HTR-8/SVneo (cell line): ENCODE results near the gene COL9A2.

Experiments used
- DNase-seq: peaks from one replicate; pipeline ENCODE4 v3.0.0; 2011; ENCODE audit warnings: low spot score, mixed read lengths; ENCODE audit not compliant: insufficient read length
- FAIRE-seq: peaks from 2 replicates; lab custom pipeline; 2011; peaks lifted over from hg19 to GRCh38; lab: Jason Lieb, UNC

The COL9A2 gene

GRCh38 chr1:40305451-40305850 lies 11.6 kb downstream of the COL9A2 start:
- no peak for FAIRE-seq
- DNase-seq, result no peak

GRCh38 chr1:40303790-40304189 lies 13.3 kb downstream of the COL9A2 start:
- FAIRE-seq, result no peak

GRCh38 chr1:40303051-40303771 lies 13.9 kb downstream of the COL9A2 start:
- DNase-seq (no peak), FAIRE-seq (no peak)

More at GRCh38 chr1:40303790-40304189, 13.3 kb downstream of the COL9A2 start:
- DNase-seq, result no peak

- no peak for FAIRE-seq
- DNase-seq, result no peak
Measured at GRCh38 chr1:40302475-40302874, 14.6 kb downstream of the COL9A2 start.

GRCh38 chr1:40301541-40302299 lies 15.4 kb downstream of the COL9A2 start:
- no peak for FAIRE-seq

GRCh38 chr1:40301066-40301465 lies 16.0 kb downstream of the COL9A2 start:
- DNase-seq, result no peak
- no peak for FAIRE-seq

More at GRCh38 chr1:40301541-40302299, 15.4 kb downstream of the COL9A2 start:
- no peak for DNase-seq

- DNase-seq (no peak), FAIRE-seq (no peak)
Measured at GRCh38 chr1:40300651-40301050, 16.4 kb downstream of the COL9A2 start.

GRCh38 chr1:40300249-40300567 lies 16.9 kb downstream of the COL9A2 start:
- FAIRE-seq (no peak), DNase-seq (no peak)

GRCh38 chr1:40299366-40300248 lies 17.5 kb downstream of the COL9A2 start:
- no peak for DNase-seq
- no peak for FAIRE-seq

GRCh38 chr1:40291293-40291692 lies 25.8 kb downstream of the COL9A2 start:
- DNase-seq (no peak), FAIRE-seq (no peak)

GRCh38 chr1:40281853-40282252 lies 35.2 kb downstream of the COL9A2 start:
- FAIRE-seq (no peak), DNase-seq (no peak)

GRCh38 chr1:40276122-40276521 lies 41.0 kb downstream of the COL9A2 start:
- FAIRE-seq, result no peak
- no peak for DNase-seq

GRCh38 chr1:40274331-40274730 lies 42.8 kb downstream of the COL9A2 start:
- FAIRE-seq (no peak), DNase-seq (no peak)

- FAIRE-seq, result no peak
- no peak for DNase-seq
Measured at GRCh38 chr1:40273547-40274166, 43.4 kb downstream of the COL9A2 start.

- DNase-seq, result no peak
- no peak for FAIRE-seq
Measured at GRCh38 chr1:40272653-40273213, 44.4 kb downstream of the COL9A2 start.

GRCh38 chr1:40270152-40270834 lies 46.8 kb downstream of the COL9A2 start:
- FAIRE-seq, result no peak

GRCh38 chr1:40268211-40268610 lies 48.9 kb downstream of the COL9A2 start:
- DNase-seq, result no peak
- FAIRE-seq, result no peak

More at GRCh38 chr1:40270152-40270834, 46.8 kb downstream of the COL9A2 start:
- DNase-seq, result no peak

GRCh38 chr1:40267767-40268187 lies 49.3 kb downstream of the COL9A2 start:
- no peak for DNase-seq
- no peak for FAIRE-seq

GRCh38 chr1:40266786-40267535 lies 50.1 kb downstream of the COL9A2 start:
- FAIRE-seq (no peak), DNase-seq (no peak)
